Adrenal gland (tissue), 5 donors: ENCODE results near the gene AMACR.

Experiments used
- POLR2A ChIP-seq, 2 donors: fragments of 450-650 bp; IDR thresholded peaks; one replicate each; pipeline ENCODE4 v1.6.1; 2017; ENCODE audit warnings: antibody characterized with exemption in 2 of 2, mild to moderate bottlenecking in 2 of 2, moderate library complexity in 1 of 2
- TF ChIP-seq, protein P1 (sequence below), 6 experiments: fragments of 450-650 bp in 4 of 6; fragments of 200-600 bp in 2 of 6; sonication (generic) in 1 of 6; IDR thresholded peaks; 1 replicate in 5 of 6; 2 replicates in 1 of 6; pipeline versions ENCODE4 v1.5.1 to v1.8.0; 2016 to 2021; ENCODE audit warnings: antibody characterized with exemption in 6 of 6, mild to moderate bottlenecking in 2 of 6, moderate library complexity in 1 of 6
- donor health status: DM: no; HTN: no; CAD: no.

GRCh38 chr5:33939556-33940262 lies 68.1 kb downstream of the AMACR start:
- TF ChIP-seq, protein P1, sequence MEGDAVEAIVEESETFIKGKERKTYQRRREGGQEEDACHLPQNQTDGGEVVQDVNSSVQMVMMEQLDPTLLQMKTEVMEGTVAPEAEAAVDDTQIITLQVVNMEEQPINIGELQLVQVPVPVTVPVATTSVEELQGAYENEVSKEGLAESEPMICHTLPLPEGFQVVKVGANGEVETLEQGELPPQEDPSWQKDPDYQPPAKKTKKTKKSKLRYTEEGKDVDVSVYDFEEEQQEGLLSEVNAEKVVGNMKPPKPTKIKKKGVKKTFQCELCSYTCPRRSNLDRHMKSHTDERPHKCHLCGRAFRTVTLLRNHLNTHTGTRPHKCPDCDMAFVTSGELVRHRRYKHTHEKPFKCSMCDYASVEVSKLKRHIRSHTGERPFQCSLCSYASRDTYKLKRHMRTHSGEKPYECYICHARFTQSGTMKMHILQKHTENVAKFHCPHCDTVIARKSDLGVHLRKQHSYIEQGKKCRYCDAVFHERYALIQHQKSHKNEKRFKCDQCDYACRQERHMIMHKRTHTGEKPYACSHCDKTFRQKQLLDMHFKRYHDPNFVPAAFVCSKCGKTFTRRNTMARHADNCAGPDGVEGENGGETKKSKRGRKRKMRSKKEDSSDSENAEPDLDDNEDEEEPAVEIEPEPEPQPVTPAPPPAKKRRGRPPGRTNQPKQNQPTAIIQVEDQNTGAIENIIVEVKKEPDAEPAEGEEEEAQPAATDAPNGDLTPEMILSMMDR (IDR thresholded peaks at IDR 0.05), result no peak
- TF ChIP-seq POLR2A (IDR thresholded peaks at IDR 0.05), result no peak
